Pons (tissue), 1 donor: ENCODE measurements around the gene CYP26A1.

Source experiments
- DNase-seq: peaks from one replicate; pipeline ENCODE4 v3.0.0-alpha.2; 2016; ENCODE audit warnings: low spot score

CYP26A1 gene

GRCh38 chr10:93073539-93074146 is at the start of gene CYP26A1:
Gene CYP26A1 (plus strand): TSS chr10:93073893. CDS start chr10:93073935, 42 bp downstream.
- no peak for DNase-seq

GRCh38 chr10:93026072-93026471 is 47.6 kb upstream of the CYP26A1 start:
- no peak for DNase-seq

GRCh38 chr10:93027508-93027907 is 46.2 kb upstream of the CYP26A1 start:
- DNase-seq, result no peak

GRCh38 chr10:93028883-93029282 is 44.8 kb upstream of the CYP26A1 start:
- DNase-seq, result no peak

- DNase-seq, result no peak
Measured at GRCh38 chr10:93030409-93030808, 43.3 kb upstream of the CYP26A1 start.

- no peak for DNase-seq
Measured at GRCh38 chr10:93032105-93032808, 41.4 kb upstream of the CYP26A1 start.

GRCh38 chr10:93032809-93033137 is 40.9 kb upstream of the CYP26A1 start:
- no peak for DNase-seq

GRCh38 chr10:93034426-93034825 is 39.3 kb upstream of the CYP26A1 start:
- no peak for DNase-seq

GRCh38 chr10:93039110-93039509 is 34.6 kb upstream of the CYP26A1 start:
- DNase-seq, result no peak

GRCh38 chr10:93039721-93040120 is 34.0 kb upstream of the CYP26A1 start:
- peak; percentile 40 for DNase-seq

- DNase-seq, result no peak
Measured at GRCh38 chr10:93054486-93054885, 19.2 kb upstream of the CYP26A1 start.

GRCh38 chr10:93058139-93058538 is 15.6 kb upstream of the CYP26A1 start:
- DNase-seq, result no peak

GRCh38 chr10:93059975-93060886 is 13.5 kb upstream of the CYP26A1 start, which contains the start of gene CYP26C1:
Gene CYP26C1 (plus strand): TSS chr10:93060798. CDS start chr10:93061264, 466 bp downstream.
- DNase-seq, result no peak

GRCh38 chr10:93060887-93061593 is 12.7 kb upstream of the CYP26A1 start:
- DNase-seq, result no peak

GRCh38 chr10:93061594-93062513 is 11.8 kb upstream of the CYP26A1 start:
- no peak for DNase-seq

GRCh38 chr10:93062514-93063143 is 11.1 kb upstream of the CYP26A1 start:
- no peak for DNase-seq

GRCh38 chr10:93063144-93063976 is 10.3 kb upstream of the CYP26A1 start:
- DNase-seq, result no peak

- DNase-seq, result no peak
Measured at GRCh38 chr10:93063977-93064660, 9.6 kb upstream of the CYP26A1 start.
